SK-N-SH (cell line): Measurements from ENCODE around the gene ARFRP1.

Experiments used
- EP300 ChIP-seq, 2 experiments: IDR thresholded peaks; 2 replicates each; pipeline versions ENCODE4 v1.4.0 to v1.6.1; 2012; ENCODE audit warnings: borderline replicate concordance in 1 of 2, low read depth in 1 of 2, low read length in 1 of 2
- EZH2phosphoT487 ChIP-seq: fragments of 200-600 bp; sonication (generic); IDR thresholded peaks from 2 replicates; pipeline ENCODE4 v1.6.1; 2017; ENCODE audit warnings: low read depth, mixed run types, mild to moderate bottlenecking, antibody characterized with exemption, moderate library complexity, borderline replicate concordance
- FOXJ3 ChIP-seq: sonication (generic); formaldehyde crosslinking; IDR thresholded peaks from 2 replicates; pipeline ENCODE4 v1.5.1; 2020; ENCODE audit warnings: mild to moderate bottlenecking, missing genetic modification reagents
- POLR2AphosphoS5 ChIP-seq: IDR thresholded peaks from 2 replicates; pipeline ENCODE4 v1.6.1; 2012; ENCODE audit warnings: low read depth, low read length
- RAD21 ChIP-seq: IDR thresholded peaks from 2 replicates; pipeline ENCODE4 v1.6.1; 2012; ENCODE audit warnings: mild to moderate bottlenecking, low read length
- RFX5 ChIP-seq: IDR thresholded peaks from 2 replicates; pipeline ENCODE4 v1.6.1; 2012; ENCODE audit warnings: mild to moderate bottlenecking, improper control_type of control experiment, low read length
- TF ChIP-seq, protein P1 (sequence below): fragments of 200-600 bp; sonication (generic); IDR thresholded peaks from 2 replicates; pipeline ENCODE4 v1.6.1; 2017; ENCODE audit warnings: antibody characterized with exemption, mild to moderate bottlenecking, moderate library complexity
- TF ChIP-seq, protein P2 (sequence below): IDR thresholded peaks from 2 replicates; pipeline ENCODE4 v1.4.0; 2012; ENCODE audit warnings: low read depth, borderline replicate concordance
- TF ChIP-seq, protein P3 (sequence below): fragments of 150-350 bp; IDR thresholded peaks from 2 replicates; pipeline ENCODE4 v1.6.1; 2017; ENCODE audit warnings: antibody characterized with exemption, low read length, low read depth, borderline replicate concordance

DNA sequence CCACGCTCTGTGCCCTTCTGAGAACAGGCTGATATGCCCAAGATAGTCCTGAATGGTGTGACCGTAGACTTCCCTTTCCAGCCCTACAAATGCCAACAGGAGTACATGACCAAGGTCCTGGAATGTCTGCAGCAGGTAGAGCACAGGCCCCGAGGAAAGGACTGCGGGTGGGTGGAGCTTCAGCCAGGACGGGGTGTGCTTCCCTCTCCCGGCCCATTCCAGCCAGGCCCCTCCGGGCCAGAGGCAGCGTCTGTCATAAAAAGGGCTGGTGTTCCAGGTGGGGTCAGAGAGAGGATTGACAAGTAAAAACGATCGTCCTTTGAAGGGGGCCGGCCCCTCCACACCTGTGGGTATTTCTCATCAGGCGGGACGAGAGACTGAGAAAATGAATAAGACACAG, 48.4 kb downstream of the ARFRP1 start:
- TF ChIP-seq FOXJ3 (CRISPR knock-in tag) (no peak), RAD21 (no peak), EP300 (IDR thresholded peaks at IDR 0.05; ENCODE audit: borderline replicate concordance in 1 of 2, low read depth in 1 of 2, low read length in 1 of 2) (no peak), EZH2phosphoT487 (no peak), POLR2AphosphoS5 (no peak), RFX5 (no peak)
- TF ChIP-seq, protein P1, sequence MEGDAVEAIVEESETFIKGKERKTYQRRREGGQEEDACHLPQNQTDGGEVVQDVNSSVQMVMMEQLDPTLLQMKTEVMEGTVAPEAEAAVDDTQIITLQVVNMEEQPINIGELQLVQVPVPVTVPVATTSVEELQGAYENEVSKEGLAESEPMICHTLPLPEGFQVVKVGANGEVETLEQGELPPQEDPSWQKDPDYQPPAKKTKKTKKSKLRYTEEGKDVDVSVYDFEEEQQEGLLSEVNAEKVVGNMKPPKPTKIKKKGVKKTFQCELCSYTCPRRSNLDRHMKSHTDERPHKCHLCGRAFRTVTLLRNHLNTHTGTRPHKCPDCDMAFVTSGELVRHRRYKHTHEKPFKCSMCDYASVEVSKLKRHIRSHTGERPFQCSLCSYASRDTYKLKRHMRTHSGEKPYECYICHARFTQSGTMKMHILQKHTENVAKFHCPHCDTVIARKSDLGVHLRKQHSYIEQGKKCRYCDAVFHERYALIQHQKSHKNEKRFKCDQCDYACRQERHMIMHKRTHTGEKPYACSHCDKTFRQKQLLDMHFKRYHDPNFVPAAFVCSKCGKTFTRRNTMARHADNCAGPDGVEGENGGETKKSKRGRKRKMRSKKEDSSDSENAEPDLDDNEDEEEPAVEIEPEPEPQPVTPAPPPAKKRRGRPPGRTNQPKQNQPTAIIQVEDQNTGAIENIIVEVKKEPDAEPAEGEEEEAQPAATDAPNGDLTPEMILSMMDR, result no peak
- TF ChIP-seq, protein P2, sequence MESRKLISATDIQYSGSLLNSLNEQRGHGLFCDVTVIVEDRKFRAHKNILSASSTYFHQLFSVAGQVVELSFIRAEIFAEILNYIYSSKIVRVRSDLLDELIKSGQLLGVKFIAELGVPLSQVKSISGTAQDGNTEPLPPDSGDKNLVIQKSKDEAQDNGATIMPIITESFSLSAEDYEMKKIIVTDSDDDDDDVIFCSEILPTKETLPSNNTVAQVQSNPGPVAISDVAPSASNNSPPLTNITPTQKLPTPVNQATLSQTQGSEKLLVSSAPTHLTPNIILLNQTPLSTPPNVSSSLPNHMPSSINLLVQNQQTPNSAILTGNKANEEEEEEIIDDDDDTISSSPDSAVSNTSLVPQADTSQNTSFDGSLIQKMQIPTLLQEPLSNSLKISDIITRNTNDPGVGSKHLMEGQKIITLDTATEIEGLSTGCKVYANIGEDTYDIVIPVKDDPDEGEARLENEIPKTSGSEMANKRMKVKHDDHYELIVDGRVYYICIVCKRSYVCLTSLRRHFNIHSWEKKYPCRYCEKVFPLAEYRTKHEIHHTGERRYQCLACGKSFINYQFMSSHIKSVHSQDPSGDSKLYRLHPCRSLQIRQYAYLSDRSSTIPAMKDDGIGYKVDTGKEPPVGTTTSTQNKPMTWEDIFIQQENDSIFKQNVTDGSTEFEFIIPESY, result no peak
- TF ChIP-seq, protein P3, sequence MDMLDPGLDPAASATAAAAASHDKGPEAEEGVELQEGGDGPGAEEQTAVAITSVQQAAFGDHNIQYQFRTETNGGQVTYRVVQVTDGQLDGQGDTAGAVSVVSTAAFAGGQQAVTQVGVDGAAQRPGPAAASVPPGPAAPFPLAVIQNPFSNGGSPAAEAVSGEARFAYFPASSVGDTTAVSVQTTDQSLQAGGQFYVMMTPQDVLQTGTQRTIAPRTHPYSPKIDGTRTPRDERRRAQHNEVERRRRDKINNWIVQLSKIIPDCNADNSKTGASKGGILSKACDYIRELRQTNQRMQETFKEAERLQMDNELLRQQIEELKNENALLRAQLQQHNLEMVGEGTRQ, result no peak
